ENCODE data around the gene PCBP1.
"Not testable (repeated sequence)": the region's sequence is repeated elsewhere in the genome, so short reads cannot be mapped to it uniquely, and the experiment has no call there.

PCBP1 gene

DNA sequence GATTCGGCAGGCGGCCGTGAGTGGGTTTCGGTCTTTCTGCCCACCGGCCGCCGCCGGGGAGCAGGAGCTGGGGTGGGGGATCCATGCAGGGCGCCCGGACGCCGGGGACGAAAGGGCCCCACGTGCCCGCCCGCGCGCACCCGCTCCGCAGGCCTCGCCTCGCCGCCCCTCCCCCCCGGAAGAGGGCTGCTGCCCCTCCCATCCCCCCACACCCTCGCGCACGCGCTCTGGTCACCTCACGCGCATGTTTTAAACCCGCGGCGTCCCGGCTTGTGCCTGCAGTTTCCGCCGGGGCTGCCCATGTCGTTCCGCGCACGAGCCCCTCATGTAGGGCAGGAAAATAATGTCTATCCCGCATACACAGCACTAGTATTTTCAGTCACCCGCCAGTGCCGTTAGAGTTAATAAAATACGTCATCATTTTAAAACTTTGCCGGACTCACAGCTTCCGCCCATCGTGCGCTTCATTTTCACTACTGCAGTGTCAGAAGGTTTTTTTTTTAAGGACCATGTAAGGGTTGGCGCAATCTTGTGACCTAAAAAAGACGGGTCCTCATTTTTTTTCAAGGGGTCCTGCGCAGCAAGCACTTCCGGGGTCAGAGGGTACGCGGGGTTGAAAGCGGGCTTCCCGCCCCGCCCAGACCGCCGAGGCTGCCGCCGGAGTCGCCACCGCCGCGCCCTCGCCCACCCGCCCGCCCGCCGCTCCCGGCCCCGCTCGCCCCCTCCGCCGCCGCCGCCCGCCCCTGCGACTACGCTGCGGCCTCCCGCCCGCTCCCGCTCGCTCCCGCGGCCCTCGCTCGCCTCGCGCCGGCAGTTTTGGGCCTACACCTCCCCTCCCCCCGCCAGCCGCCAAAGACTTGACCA, at the start of gene PCBP1:
PCBP1 (plus strand) TSS at position 640 of the 864 bp plus-strand sequence. CDS start 267 bp downstream, outside the sequence.
- DNase-seq: peak; percentile 83

DNA sequence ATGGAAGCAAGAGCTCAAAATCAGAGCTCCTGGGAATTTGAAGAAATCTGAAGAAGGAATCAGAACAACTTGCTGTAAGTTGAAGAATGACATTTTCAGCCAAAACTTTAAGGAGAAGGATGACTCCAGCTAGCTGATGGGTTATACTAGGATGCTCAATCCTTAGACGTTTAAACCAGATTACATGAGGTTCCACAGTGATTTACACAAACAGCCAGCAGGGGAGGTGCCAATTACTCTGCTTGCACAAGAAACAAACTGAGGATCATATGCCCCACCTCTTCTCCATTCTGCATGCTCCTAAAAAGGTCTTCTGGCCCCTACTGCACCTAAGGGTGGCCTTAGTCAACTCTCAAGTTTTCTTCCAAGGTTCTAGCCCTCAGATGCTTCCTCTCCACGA, 47.9 kb upstream of the PCBP1 start:
- DNase-seq: no peak

DNA sequence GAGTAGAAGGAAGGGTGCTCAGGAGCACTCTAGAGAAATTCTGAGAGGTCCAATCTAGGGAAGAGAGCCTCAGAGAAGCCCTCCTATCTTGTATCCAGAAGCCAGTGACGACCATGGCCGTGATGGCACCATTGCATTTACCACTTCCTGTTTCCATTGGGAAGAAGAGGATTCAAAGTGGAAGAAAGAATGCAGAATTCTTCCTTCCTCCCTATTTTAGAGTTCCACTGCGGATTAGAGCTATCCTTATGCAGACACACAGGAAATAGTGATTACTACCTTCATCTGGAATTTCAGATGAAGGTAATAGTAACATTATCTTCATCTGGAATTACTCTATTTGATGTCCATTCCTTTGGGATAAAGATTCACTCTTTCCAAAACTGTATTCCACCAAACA, 45.6 kb upstream of the PCBP1 start:
- DNase-seq: no peak

DNA sequence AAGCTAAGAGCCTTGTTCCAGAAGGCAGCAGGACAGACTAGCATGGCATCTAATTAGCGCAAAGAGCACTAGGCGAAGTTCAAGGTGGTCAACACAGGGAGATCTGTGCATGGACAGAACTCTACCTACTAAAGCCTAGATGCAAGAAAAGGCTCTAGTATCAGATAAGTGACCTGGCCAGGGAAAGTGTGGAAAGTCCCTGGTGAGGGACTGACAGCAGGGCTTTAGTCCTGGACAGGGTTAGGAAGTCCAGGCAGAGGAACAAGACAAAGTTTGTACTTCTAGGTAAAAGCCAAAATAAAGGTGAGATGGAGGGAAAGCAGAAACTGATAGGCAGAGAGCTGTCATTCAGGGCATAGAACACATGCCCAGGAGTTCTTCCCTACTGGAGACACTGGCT, 45.0 kb upstream of the PCBP1 start:
- no peak for DNase-seq

DNA sequence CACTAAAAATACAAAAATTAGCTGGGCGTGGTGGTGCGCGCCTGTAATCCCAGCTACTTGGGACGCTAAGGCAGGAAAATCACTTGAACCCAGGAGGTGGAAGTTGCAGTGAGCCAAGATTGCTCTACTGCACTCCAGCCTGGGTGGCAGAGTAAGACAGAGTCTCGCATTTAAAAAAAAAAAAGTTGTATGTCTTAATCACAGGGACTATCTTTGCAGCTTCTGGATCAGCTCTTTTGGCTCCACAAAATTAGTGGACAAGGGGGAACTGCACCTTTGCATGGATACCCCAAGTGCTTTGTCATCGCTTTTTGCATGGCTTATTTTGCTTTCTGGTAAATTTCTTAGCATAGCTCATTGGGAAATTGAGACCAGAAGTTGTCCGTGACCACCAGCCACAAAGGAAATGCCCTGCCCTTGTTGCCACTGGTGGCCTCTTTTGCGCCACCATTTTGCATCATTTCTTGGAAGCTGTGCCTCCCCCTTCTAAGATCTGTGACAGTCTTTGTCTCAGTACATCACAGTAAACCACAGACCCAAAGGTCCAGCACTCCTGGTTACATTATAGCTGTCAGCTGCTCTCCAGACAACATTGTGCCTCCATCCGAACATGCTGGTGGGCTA, 43.9 kb upstream of the PCBP1 start:
- DNase-seq: no peak

DNA sequence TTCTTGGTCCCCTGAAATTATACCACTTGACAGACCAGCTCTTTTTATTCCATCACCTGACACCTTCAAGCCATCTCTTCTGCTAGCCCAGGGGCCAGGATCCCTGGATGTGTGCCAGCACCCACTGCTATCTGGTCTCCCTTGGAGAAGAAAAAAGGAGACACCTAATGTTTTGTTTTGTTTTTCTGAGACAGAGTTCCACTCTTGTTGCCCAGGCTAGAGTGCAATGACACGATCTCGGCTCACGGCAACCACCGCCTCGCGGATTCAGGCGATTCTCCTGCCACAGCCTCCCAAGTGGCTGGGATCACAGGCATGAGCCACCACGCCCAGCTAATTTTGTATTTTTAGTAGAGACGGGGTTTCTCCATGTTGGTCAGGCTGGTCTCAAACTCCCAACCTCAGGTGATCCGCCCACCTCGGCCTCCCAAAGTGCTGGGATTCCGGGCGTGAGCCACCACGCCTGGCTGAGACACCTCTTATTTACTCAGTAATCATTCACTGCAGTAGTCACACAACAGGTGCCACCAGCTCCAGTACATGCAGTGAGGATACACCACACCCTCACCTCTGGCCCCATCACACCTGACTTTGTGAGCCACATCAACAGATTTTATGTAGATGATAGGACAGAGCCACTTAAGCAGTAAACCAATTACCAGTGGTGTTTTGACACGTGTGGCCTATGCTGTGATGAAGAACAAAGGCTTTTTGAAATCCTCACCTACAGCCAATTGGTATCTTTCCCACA, 42.8 kb upstream of the PCBP1 start:
- DNase-seq: no peak

DNA sequence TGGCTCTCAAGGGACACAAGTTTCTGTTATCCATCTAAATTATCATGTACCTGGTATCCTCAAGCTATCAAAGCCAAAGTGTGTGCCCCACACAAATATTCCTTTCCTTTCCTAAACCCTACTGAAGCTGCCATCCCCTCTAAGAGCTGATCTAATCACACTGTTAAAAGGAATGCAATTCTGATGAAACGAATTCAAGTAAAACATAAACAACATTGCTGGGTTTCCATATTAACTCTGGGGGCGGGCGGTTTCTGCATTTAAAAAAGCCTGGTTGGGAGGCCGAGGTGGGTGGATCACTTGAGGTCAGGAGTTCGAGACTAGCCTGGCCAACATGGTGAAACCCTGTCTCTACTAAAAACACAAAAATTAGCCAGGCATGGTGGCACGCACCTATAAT, 41.9 kb upstream of the PCBP1 start:
- DNase-seq: no peak

DNA sequence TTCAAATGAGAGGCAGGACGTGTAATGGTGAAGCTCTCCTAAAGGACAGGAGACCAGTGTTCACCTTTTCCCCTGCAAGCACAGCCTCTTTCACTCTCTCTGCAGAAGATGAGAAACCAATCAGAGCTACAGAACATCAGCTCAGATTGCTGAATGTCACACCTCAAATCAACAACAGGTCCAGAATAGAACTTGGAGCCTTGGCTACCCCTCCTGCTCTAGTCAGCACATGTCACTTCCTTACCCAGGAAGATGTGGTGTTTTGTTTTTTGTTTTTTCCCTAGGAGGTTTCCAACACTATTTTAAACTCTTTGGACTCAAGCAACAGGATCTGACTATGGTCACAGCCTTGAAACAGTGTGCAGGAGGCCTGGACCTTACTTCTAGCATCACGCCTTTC, 41.3 kb upstream of the PCBP1 start:
- DNase-seq: no peak

DNA sequence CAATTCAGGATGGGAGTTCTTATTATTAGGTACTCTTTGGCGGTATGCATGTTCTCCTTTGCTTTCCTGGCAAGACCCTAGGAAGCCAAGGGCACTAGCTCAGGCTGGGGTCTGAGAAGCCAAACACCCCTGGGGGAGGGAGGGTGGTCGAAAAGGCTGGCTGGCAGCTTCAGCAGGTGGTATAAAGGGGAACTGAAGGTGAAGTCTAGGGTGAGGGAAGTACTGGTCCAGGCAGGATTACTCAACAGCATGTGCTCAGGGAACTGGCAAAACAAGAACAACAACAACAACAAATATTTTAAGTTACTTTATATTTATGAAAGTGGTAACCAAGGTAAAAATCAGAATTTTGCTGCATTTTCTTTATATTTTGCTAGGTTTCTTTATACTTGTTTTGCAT, 40.7 kb upstream of the PCBP1 start:
- no peak for DNase-seq

DNA sequence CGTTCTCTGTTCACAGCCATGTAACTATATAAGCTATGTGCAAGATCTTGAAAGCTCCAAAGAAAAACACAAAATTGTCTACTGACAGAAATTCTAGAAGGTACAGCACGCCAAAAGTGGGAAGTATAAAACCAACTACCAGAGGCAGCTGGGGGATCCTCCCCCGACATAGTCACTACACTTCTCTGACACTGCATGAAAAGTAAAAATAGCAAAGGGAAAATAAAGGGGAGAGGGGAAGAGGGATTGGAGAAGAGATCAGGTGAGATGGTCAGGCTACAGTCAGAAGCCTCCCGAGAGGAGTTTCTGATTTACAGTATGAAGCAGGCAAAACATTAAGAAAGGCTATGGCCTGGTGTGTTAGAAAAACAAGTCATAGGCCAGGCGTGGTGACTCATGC, 39.8 kb upstream of the PCBP1 start:
- no peak for DNase-seq

DNA sequence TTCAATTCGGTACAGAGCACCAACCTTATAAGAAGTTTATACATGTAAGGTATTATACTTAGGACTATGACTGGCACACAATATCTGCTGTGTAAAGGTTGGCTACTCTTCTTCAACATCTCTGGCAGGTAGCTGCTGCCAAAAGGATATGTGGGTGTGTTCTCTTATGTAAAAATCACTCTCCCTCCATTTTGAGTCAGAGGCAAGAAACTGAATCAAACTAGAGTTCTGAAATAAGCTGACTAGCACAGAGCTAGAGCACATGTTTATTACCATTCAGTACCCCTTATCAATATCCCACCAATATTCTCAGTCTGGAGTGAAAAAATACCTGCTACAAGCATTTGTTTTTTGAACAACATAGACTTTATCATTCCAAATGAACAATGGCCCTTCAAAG, 38.0 kb upstream of the PCBP1 start:
- DNase-seq: no peak

DNA sequence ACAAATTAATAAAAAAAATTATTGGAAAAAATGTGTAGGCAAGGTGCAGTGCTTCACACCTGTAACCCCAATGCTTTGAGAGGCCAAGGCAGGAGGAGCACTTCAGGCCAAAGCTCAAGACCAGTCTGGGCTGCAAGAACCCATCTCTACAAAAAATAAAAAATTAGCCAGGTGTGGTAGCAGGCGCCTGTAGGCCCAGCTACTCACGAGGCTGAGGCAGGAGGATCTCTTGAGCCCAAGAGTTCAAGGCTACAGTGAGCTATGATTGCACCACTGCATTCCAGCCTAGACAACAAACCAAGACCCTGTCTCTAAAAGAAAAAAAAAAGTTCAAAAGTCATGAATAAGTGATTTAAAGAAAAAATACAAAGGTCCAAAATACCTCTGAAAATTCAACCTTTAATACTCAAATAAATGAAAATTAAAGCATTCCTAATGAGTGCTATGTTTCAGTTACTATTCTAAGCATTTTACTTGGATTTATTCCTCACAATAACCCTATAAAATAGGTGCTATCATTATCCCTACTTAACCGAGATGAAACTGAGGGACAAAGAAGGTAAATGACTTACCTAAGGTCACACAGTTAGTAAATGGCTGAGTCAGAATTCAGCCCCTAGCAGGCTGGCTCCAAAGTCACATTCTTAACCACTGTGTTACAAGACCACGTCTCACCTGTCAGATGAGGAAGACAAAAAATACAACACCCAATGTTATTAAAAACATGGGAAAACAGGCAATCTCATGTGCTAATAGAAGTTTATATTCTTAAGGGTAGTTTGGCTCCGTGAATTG, 36.4 kb upstream of the PCBP1 start:
- DNase-seq: no peak

DNA sequence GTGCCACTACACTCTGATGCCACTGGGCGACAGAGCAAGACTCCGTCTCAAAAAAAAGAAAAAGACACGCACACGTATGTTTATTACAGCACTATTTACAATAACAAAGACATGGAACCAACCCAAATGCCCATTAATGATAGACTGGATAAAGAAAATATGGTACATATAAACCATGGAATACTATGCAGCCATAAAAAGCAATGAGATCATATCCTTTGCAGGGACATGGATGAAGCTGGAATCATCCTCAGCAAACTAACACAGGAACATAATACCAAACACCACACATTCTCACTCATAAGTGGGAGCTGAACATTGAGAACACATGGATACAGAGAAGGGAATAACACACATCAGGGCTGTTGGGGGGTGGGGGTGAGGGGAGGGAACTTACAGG, 32.0 kb upstream of the PCBP1 start:
- not testable (repeated sequence) for DNase-seq

DNA sequence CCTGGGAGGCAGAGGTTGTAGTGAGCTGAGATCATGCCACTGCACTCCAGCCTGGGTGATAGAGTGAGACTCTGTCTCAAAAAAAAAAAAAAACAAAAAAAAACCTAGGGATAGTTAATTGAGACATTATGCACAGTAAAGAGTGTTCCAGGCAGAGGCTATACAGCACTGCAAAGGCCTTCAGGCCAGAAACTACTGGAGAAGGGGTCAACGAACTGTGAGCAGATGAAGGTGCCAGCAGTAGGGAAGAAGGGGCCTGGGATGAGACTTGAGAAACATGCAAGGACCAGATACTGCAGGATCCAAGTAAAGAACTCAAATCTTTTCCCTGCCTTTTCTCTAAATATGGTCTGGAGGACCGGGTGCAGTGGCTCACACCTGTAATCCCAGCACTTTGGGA, 26.0 kb upstream of the PCBP1 start:
- no peak for DNase-seq

DNA sequence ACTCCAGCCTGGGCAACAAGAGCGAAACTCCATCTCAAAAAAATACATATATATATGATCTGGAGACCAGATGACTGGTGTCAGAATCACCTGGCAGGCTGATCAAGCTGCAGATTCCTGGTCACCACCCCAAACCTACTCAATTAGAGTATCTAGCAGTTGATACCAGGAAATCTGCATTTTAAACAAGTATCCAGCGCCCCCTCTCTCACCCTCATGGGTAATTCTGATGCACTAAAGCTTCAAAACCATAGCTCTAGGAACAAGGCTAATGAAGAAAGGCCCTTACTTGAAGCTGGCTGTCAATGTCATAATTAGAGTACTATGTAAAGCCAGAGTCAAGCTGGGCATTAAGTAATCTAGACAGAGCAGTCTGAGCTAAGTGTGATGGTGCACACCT, 25.0 kb upstream of the PCBP1 start:
- no peak for DNase-seq

DNA sequence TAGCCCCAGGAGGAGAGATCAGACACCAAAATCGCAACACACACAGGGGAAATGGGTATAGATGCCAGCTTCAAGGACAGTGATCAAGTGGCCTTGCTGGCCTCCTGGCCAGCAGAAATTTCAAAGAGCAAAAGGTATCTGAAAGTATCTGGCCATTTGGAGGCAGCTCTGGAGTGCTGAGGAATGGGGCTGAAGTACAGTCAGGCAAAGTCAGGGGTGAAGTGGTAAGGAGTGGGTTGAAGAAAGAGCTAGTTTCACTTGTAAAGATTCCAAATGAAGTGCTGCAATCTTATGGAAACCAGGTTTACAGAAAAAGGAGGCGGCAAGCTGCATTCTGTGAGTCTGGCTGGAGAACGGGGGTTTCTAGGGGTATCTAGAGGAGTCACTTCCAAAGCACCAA, 19.2 kb upstream of the PCBP1 start:
- no peak for DNase-seq

DNA sequence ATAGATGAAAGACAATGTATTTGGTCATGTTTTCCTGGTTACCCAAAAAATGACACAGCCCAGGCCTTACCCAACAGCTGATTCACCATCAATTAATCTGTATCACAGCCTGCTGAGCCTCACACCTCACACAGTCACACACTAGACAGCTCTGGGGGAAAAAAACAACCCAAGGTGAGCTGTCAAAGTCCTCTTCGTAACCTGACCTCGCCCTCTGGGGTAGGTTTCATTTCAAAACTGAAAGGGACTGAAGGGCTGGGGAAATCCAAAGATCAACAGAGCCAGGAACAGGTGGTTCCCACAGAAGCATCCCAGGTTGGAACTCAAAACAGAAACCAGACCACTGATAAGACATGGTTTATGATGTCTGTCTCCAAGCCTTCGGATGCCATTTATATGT, 18.2 kb upstream of the PCBP1 start:
- no peak for DNase-seq

DNA sequence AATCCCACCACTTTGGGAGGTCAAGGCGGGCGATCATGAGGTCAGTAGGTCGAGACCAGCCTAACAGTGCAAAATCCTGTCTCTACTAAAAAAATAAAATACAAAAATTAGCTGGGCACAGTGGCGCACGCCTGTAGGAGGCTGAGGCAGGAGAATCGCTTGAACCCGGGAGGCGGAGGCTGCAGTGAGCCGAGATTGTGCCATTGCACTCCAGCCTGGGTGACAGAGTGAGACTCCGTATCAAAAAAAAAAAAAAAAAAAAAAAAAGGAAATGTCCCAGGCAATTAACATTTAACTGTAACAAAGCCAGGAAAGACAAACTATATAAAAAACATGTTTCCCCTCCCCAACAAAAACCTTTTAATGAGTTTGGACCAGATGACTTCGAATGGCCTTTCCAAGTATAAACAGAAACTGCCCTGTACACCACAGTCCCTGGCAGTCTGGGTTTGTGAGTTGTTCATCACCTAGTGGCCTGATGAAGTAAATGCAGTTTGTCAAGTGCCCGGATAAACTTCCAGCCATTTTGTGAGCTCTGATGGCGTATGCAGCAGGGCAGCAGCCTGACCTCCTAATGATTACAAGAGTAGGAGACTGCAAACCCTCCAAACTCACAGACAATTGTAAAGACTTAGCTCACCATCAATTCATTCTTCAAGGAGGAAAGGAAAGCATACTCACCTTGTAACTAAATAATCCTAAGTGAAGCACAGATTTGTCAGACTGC, 16.6 kb upstream of the PCBP1 start:
- peak; percentile 49 for DNase-seq

DNA sequence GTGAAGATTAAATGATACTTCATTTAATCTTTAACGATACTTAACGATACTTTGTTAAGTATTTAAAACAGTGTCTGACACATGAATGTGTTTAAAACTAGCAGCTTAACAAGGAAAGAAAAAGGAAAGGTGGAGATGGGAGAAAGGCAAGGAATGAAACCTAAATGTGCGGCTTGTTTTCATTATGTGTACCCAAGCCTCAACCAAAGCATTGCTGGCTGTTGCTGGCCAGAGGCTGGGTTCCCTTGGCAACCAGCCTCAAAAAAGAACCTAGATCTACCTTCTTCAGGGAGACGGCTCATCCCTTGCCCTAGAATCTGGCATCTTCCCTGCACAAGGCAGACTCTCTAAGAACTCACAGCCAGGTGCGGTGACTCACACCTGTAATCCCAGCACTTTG, 13.8 kb upstream of the PCBP1 start:
- DNase-seq: no peak

DNA sequence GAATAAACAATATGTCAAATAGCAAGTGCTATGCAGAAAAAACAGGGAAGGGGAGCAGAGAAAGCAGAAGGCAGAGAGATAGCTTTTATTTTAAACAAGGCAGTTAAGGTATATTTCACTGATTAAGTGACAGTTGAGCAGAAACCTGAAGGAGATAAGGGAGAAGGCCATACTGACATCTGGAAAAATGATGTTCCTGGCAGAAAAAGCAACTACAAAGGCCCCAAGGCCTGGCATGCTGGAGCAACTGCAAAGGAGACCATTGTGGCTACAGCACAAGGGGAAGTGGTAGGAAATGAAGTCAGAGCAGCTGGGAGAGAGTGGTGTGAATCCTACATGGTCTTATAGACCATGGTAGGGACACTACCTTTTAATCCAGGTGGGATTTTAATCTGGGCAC, 8.9 kb upstream of the PCBP1 start:
- no peak for DNase-seq

DNA sequence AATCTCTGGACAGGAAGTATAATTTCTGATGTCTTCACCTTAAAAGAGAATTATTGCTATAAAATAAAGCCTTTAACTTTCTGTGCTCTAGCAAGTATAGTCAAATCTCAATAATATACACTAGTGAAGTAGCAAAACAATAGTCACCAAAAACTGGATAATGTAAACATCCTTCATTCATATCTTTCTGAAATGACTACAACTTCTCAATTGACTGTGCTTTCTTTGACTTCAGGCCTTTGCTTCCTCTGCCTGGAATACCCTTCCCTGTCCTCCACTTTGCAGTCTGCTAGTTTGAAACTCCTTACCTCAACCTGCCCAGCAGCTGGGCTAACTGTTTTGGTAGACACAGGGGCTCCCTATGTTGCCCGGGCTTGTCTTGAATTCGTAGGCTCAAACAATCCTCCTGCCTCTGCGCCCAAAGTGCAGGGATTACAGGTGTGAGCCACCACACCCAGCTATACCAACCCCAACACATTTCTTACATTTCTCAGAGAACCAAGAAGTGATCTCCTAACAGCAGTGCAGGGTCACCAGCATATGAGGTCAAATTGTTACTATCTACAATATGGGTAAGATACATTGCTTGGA, 6.6 kb upstream of the PCBP1 start:
- DNase-seq: no peak

DNA sequence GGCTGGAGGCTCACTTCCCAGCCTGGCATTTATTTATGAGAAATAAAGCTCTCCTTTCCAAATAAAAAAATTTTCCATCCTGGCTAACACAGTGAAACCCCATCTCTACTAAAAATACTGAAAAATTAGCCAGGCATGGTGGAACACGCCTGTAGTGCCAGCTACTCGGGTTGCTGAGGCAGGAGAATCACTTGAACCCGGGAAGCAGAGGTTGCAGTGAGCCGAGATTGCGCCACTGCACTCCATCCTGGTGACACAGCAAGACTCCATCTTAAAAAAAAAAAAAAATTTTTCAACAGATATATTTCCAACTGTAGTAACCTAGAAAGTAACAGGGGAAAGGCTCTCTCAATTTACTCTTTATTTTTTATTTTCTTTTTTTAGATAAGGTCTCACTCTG, 6.1 kb upstream of the PCBP1 start:
- no peak for DNase-seq
